SK-N-SH (cell line): ENCODE results near the gene SPRED2. TPM values are rescaled to one million over a fixed set of nuclear protein-coding genes. Genes with fewer than 3 reads are reported as not detected.

Experiments used
- CTCF ChIA-PET: fragments of 300-600, 350-600 bp; formaldehyde crosslinking; extraction: SDS; loops from one replicate; lab custom pipeline; 2021; lab: Yijun Ruan, JAX
- POLR2A ChIA-PET: fragments of 350-600 bp; sonication (Branson Sonifier 250); formaldehyde crosslinking; extraction: SDS; loops from one replicate; lab custom pipeline; 2020; ENCODE audit warnings: antibody characterized with exemption, inconsistent platforms; lab: Yijun Ruan, JAX
- DNase-seq: peaks from one replicate; pipeline ENCODE4 v3.0.0; 2012
- H2AFZ ChIP-seq: fragments of 200-600 bp; sonication (generic); 2 replicates; pipeline ENCODE4 v1.8.1; 2016; ENCODE audit warnings: antibody characterized with exemption, mild to moderate bottlenecking, low read depth
- H3F3A ChIP-seq: fragments of 200-600 bp; sonication (generic); replicated peaks from 2 replicates; pipeline ENCODE3; 2016; ENCODE audit warnings: antibody characterized with exemption, mild to moderate bottlenecking; ENCODE audit not compliant: insufficient read depth
- H3K27ac ChIP-seq, 2 experiments: fragments of 200-500 bp in 1 of 2; fragments of 200-600 bp in 1 of 2; sonication (Bioruptor generic) in 1 of 2; sonication (generic), shearing (Covaris generic) in 1 of 2; 2 replicates each; pipeline versions ENCODE4 v1.5.1 to v1.6.1; 2014 to 2016; ENCODE audit warnings: low read depth in 2 of 2, inconsistent platforms in 1 of 2, low read length in 1 of 2, mild to moderate bottlenecking in 1 of 2, mixed read lengths in 1 of 2
- H3K27me3 ChIP-seq: fragments of 200-600 bp; sonication (generic), shearing (Covaris generic); 2 replicates; pipeline ENCODE4 v1.6.1; 2016; ENCODE audit warnings: mixed run types; ENCODE audit not compliant: insufficient read depth
- H3K36me3 ChIP-seq, 2 experiments: fragments of 200-500 bp in 1 of 2; fragments of 200-600 bp in 1 of 2; sonication (Bioruptor generic) in 1 of 2; sonication (generic) in 1 of 2; replicated peaks in 1 of 2; 2 replicates each; pipeline versions ENCODE3 to v1.5.1; 2014 to 2016; ENCODE audit warnings: low read length in 1 of 2, mild to moderate bottlenecking in 1 of 2; ENCODE audit not compliant: insufficient read depth in 2 of 2, control insufficient read depth in 1 of 2
- H3K4me1 ChIP-seq, 2 experiments: fragments of 200-500 bp in 1 of 2; fragments of 200-600 bp in 1 of 2; sonication (Bioruptor generic) in 1 of 2; sonication (generic), shearing (Covaris generic) in 1 of 2; 2 replicates each; pipeline versions ENCODE4 v1.5.1 to v1.6.1; 2014 to 2016; ENCODE audit warnings: low read depth in 1 of 2, low read length in 1 of 2, mixed run types in 1 of 2; ENCODE audit not compliant: insufficient read depth in 2 of 2, control insufficient read depth in 1 of 2
- H3K4me2 ChIP-seq: fragments of 200-600 bp; sonication (generic), shearing (Covaris generic); 2 replicates; pipeline ENCODE4 v1.6.1; 2017; ENCODE audit warnings: mixed run types
- H3K4me3 ChIP-seq, 2 experiments: fragments of 200-500 bp in 1 of 2; fragments of 200-600 bp in 1 of 2; sonication (Bioruptor generic) in 1 of 2; sonication (generic), shearing (Covaris generic) in 1 of 2; 2 replicates each; pipeline versions ENCODE4 v1.5.1 to v1.8.1; 2014 to 2016; ENCODE audit warnings: low read depth in 2 of 2, inconsistent platforms in 1 of 2, low read length in 1 of 2, mild to moderate bottlenecking in 1 of 2, mixed read lengths in 1 of 2, moderate library complexity in 1 of 2
- H3K79me2 ChIP-seq: fragments of 200-600 bp; sonication (generic); 2 replicates; pipeline ENCODE4 v1.8.1; 2017; ENCODE audit warnings: mild to moderate bottlenecking; ENCODE audit not compliant: insufficient read depth
- H3K9ac ChIP-seq: fragments of 200-600 bp; sonication (generic); 2 replicates; pipeline ENCODE4 v1.6.1; 2017; ENCODE audit warnings: mixed run types
- H3K9me2 ChIP-seq: fragments of 200-600 bp; sonication (generic); 2 replicates; pipeline ENCODE4 v1.6.1; 2017; ENCODE audit warnings: mixed run types
- H3K9me3 ChIP-seq: fragments of 200-600 bp; sonication (generic); 2 replicates; pipeline ENCODE4 v1.6.1; 2017; ENCODE audit warnings: mixed run types, mild to moderate bottlenecking, moderate library complexity
- H4K20me1 ChIP-seq: fragments of 200-600 bp; sonication (generic); 2 replicates; pipeline ENCODE4 v1.6.1; 2017; ENCODE audit warnings: mild to moderate bottlenecking, mixed run types; ENCODE audit not compliant: insufficient read depth
- CHD2 ChIP-seq: fragments of 150-350 bp; IDR thresholded peaks from 2 replicates; pipeline ENCODE4 v1.6.1; 2018; ENCODE audit warnings: low read length; ENCODE audit not compliant: partially characterized antibody
- CTCF ChIP-seq: fragments of 200-600 bp; sonication (generic); IDR thresholded peaks from 2 replicates; pipeline ENCODE4 v1.6.1; 2017; ENCODE audit warnings: antibody characterized with exemption, mild to moderate bottlenecking, moderate library complexity
- EP300 ChIP-seq, 2 experiments: IDR thresholded peaks; 2 replicates each; pipeline versions ENCODE4 v1.4.0 to v1.6.1; 2012; ENCODE audit warnings: borderline replicate concordance in 1 of 2, low read depth in 1 of 2, low read length in 1 of 2
- EZH2phosphoT487 ChIP-seq: fragments of 200-600 bp; sonication (generic); IDR thresholded peaks from 2 replicates; pipeline ENCODE4 v1.6.1; 2017; ENCODE audit warnings: low read depth, mixed run types, mild to moderate bottlenecking, antibody characterized with exemption, moderate library complexity, borderline replicate concordance
- FOSL2 ChIP-seq: IDR thresholded peaks from 2 replicates; pipeline ENCODE4 v1.4.0; 2012; ENCODE audit warnings: low read depth, mild to moderate bottlenecking, moderate library complexity, borderline replicate concordance
- JUND ChIP-seq: IDR thresholded peaks from 2 replicates; pipeline ENCODE4 v1.4.0; 2012
- MAX ChIP-seq: IDR thresholded peaks from 2 replicates; pipeline ENCODE4 v1.4.0; 2012; ENCODE audit warnings: low read depth
- MEF2A ChIP-seq: IDR thresholded peaks from 2 replicates; pipeline ENCODE4 v1.4.0; 2012; ENCODE audit warnings: low read depth, borderline replicate concordance
- MXI1 ChIP-seq: IDR thresholded peaks from 2 replicates; pipeline ENCODE4 v1.6.1; 2012; ENCODE audit warnings: mild to moderate bottlenecking, low read depth, low read length, improper control_type of control experiment
- PBX3 ChIP-seq: IDR thresholded peaks from 2 replicates; pipeline ENCODE4; 2012
- POLR2AphosphoS5 ChIP-seq: IDR thresholded peaks from 2 replicates; pipeline ENCODE4 v1.6.1; 2012; ENCODE audit warnings: low read depth, low read length
- RAD21 ChIP-seq: IDR thresholded peaks from 2 replicates; pipeline ENCODE4 v1.6.1; 2012; ENCODE audit warnings: mild to moderate bottlenecking, low read length
- RCOR1 ChIP-seq: fragments of 150-350 bp; IDR thresholded peaks from 2 replicates; pipeline ENCODE4 v1.6.1; 2017; ENCODE audit warnings: antibody characterized with exemption, low read length
- RFX5 ChIP-seq: IDR thresholded peaks from 2 replicates; pipeline ENCODE4 v1.6.1; 2012; ENCODE audit warnings: mild to moderate bottlenecking, improper control_type of control experiment, low read length
- TAF1 ChIP-seq: IDR thresholded peaks from 2 replicates; pipeline ENCODE4 v1.6.1; 2012; ENCODE audit warnings: low read depth, mild to moderate bottlenecking, low read length, moderate library complexity, borderline replicate concordance
- TCF12 ChIP-seq: IDR thresholded peaks from 2 replicates; pipeline ENCODE4 v1.4.0; 2012
- WGBS: methylation state at CpG from one replicate; pipeline ENCODE4 v1.1.6; 2017; ENCODE audit warnings: low lambda C conversion rate; 5-methylcytosine and 5-hydroxymethylcytosine counted together
- polyA plus RNA-seq, 3 experiments: library from polyadenylated mRNA; depleted of rRNA; stranded (reverse); fragments of >200 nt; gene quantifications; 2 replicates each; pipeline ENCODE4 v1.2.3, GENCODE V29; 2012

The SPRED2 gene
- polyA plus RNA-seq, 1 of the 3 experiments (the other 2 are of a cell fraction): 21.9 TPM

DNA sequence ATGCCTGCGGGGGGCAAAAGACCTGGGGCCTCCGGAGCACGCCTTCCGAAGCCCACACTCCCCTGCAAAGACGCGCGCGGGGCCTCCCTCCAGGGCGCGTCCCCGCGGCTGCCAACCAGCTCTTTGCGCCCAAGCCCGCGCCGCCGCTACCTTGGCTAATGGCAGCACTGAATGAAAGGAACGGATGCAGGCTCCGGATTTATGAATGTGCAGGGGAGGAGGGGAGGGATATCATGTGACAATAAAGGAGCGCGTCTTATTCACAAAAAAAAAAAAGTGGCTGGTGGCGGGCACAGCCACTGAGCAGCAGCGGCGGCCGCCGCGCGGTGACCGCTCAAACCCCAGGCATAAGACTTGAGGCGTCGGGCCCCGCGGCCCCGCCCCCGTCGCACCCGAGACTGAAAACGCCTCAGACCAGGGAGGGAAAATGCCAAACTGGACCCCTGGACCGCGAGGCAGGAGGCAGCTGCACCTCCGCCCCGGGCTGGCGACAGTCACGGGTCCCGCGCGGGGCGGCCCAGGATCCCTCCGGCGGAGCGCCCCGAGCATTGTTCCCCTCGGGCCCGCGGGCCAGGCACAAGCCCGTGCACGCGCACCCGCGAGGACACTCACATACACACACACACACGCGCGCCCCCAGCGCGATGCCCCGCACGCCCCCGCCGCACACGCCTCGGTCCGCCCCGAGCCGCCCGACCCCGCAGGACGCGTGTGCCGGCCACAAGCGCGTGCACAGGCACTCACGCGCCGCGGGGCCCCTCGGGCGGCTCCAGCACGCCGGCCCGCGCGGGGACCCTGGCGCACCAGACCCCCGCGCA, 1.6 kb downstream of the SPRED2 start (continued):
- TF ChIP-seq RAD21 (peak; percentile 19; the same call in 1 of the 2 replicates), TCF12 (no peak), FOSL2 (no peak), RCOR1 (no peak), MXI1 (no peak; the same call in none of the 2 replicates), JUND (no peak), RFX5 (no peak), TAF1 (no peak), POLR2AphosphoS5 (no peak), EZH2phosphoT487 (no peak)

DNA sequence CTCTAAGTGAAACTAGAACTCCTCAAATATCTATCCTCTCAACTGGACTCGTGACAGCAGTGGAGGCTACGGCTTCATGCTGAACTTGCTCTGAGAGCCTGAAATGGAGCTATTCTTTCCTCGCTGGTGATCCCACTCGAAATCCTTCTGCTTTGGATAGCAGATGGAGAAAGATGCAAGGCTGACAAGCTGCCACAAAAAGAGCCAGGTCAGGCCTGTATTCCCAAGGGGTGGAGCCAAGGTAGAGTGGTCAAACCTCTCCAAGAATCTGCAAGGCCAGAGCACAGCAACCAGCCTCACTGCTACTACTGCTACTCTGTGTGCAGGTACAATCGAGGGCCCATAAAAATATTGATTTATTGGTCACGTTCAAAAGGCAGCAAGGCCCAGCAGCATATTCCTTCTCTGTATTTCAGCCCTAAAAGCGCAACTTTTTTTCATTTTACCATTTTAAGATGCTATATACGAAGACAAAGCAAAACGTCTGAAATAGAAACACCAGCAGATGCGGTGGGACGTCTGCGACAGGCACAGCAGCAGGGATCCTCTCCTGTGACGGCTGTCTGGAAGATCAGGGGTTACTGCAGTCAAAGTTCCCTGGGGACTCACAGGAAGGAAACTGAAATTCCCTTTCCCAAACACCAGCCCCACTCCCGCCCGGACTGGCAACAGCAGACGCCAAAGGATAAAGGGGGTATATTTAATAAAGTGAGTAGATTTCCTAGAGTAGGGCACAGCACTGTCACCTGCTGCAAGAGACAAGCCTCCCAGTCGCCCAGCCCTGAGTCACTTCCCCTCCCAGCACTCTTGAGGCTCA, 2.4 kb downstream of the SPRED2 start:
- no peaks in the 10 kb centered on the region for H3K27me3 ChIP-seq
- H3K27ac ChIP-seq: peak overlapping the region; percentile 40 to 89; a peak in 3 of 4 replicates
- POLR2A ChIA-PET: no interaction called here
- H3K4me3 ChIP-seq: peak overlapping the region; percentile 91 to 92
- no peak for DNase-seq
- peak overlapping the region; percentile 94 for H3K4me2 ChIP-seq
- no peaks in the 10 kb centered on the region for H3K9me2 ChIP-seq
- peaks cover 16% of the 10 kb centered on the region for H3F3A ChIP-seq
- WGBS: 54% methylated on average over 15 of the region's 17 CpGs
- H2AFZ ChIP-seq: peak overlapping the region; percentile 18; the same call in 1 of the 2 replicates
- peak overlapping the region; percentile 93; the same call in 1 of the 2 replicates for H3K9ac ChIP-seq
- TF ChIP-seq JUND: no peak
- TF ChIP-seq MAX: no peak
- no peak for TF ChIP-seq CHD2
- TF ChIP-seq MEF2A: no peak
- no peak for TF ChIP-seq FOSL2
- CTCF ChIA-PET: interaction anchor here (1.4 to 6.8 kb wide), 3 partner anchors 27 to 165 kb away, joined by 4 to 30 read pairs (median 4); no protein-coding TSS in a partner anchor
- peaks cover 81% of the 10 kb centered on the region for H3K79me2 ChIP-seq
- H4K20me1 ChIP-seq: peaks cover 59% of the 10 kb centered on the region
- peaks cover 0 to 11% of the 10 kb centered on the region in 2 experiments; a peak in 2 of 4 replicates for H3K4me1 ChIP-seq
- H3K9me3 ChIP-seq: no peaks in the 10 kb centered on the region
- H3K36me3 ChIP-seq: peaks cover 2 to 7% of the 10 kb centered on the region in 2 experiments

DNA sequence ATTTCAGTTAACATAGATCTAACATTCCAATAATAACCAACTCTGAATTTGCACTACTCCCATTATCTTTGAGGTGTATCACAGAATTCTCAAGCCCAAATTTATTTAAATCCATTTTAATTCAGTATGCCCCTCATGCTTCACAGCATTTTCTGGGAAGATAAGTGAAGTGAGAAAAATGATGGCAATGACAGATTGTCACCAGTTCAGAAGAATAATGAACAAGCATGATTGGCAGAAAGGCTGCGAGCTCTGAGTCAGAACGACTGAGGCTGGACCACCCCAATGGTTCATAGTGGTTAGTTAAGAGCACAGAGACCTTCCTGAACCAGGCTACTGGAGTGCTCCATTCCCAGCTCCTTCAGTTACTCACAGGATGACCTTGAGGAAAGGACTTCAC, 4.9 kb downstream of the SPRED2 start:
- Histone ChIP-seq H3K4me1 (peaks cover 0 to 8% of the 10 kb centered on the region in 2 experiments; a peak in 2 of 4 replicates), H2AFZ (no peak overlapping the region), H3K27me3 (no peaks in the 10 kb centered on the region), H3K36me3 (peaks cover 2 to 7% of the 10 kb centered on the region in 2 experiments), H3K9ac (no peak overlapping the region), H3K27ac (no peak overlapping the region), H3K4me3 (no peak overlapping the region), H3K4me2 (no peak overlapping the region), H3K9me2 (no peaks in the 10 kb centered on the region), H3F3A (peaks cover 16% of the 10 kb centered on the region), H3K9me3 (no peaks in the 10 kb centered on the region), H3K79me2 (peaks cover 95% of the 10 kb centered on the region), H4K20me1 (peaks cover 84% of the 10 kb centered on the region)
- WGBS: 93% methylated on average over 2 of the region's 2 CpGs
- ChIA-PET POLR2A (no interaction called here), CTCF (interaction anchor here (1.1 to 6.8 kb wide), 4 partner anchors 10 to 162 kb away, joined by 3 to 30 read pairs (median 4); no protein-coding TSS in a partner anchor)
- no peak for DNase-seq
- TF ChIP-seq PBX3 (no peak), EZH2phosphoT487 (no peak), MAX (no peak), EP300 (IDR thresholded peaks at IDR 0.05; ENCODE audit: borderline replicate concordance in 1 of 2, low read depth in 1 of 2, low read length in 1 of 2) (no peak), CTCF (no peak)
